NCI-H2227 (cell line): Measurements from ENCODE around the gene MEP1B.
"Not testable (repeated sequence)": the region's sequence is repeated elsewhere in the genome, so short reads cannot be mapped to it uniquely, and the experiment has no call there.

Source experiments
- DNase-seq: peaks from one replicate; lab custom pipeline; 2025; ENCODE audit not compliant: unreplicated experiment; lab: John Stamatoyannopoulos, UW

Gene MEP1B

GRCh38 chr18:32189790-32190189, at the start of gene MEP1B:
Gene MEP1B (plus strand): TSS chr18:32190039. CDS start chr18:32190071, 32 bp downstream.
- no peak for DNase-seq

GRCh38 chr18:32148185-32148870, 41.5 kb upstream of the MEP1B start:
- DNase-seq = no peak

- DNase-seq = no peak
These were observed 37.0 kb upstream of the MEP1B start for GRCh38 chr18:32152705-32153448.

GRCh38 chr18:32156855-32157254, 33.0 kb upstream of the MEP1B start:
- no peak for DNase-seq

GRCh38 chr18:32157580-32157979, 32.3 kb upstream of the MEP1B start:
- no peak for DNase-seq

- DNase-seq = peak; percentile 94
These were observed 31.7 kb upstream of the MEP1B start for GRCh38 chr18:32158108-32158624.

DNA sequence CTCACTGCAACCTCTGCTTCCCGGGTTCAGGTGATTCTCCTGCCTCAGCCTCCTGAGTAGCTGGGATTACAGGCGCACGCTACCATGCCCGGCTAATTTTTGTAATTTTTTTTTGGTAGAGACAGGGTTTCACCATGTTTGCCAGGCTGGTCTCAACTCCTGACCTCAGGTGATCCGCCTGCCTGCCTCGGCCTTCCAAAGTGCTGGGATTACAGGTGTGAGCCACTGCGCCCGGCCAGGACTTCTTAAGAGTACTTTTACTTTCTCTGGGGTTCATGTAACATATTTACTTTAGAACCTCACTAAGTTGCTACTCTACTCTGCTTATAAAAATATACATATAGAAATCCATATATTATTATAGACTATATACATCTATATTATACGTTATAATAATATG, 31.2 kb upstream of the MEP1B start:
- not testable (repeated sequence) for DNase-seq

DNA sequence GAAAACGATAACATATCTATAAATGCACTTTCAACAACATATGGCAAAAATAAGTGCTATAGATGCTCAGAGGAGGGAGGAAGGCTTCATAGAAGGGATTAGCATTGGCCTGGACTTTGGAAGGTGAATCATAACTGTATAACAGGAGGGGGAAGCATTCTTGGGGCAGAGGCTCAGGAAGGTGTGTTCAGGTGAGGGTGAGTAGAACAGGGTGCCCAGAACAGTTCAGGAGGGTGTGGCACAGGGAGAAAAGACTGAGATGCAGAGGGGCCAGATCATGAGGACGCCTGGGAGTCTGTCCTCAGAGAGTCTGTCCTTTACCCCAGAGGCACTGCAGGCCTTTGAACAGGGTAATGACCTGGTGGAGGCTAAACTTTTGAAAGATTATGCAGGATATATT, 29.3 kb upstream of the MEP1B start:
- no peak for DNase-seq

- no peak for DNase-seq
These were observed 21.7 kb upstream of the MEP1B start for GRCh38 chr18:32167980-32168730.

- no peak for DNase-seq
These were observed 16.2 kb upstream of the MEP1B start for GRCh38 chr18:32173654-32174053.

DNA sequence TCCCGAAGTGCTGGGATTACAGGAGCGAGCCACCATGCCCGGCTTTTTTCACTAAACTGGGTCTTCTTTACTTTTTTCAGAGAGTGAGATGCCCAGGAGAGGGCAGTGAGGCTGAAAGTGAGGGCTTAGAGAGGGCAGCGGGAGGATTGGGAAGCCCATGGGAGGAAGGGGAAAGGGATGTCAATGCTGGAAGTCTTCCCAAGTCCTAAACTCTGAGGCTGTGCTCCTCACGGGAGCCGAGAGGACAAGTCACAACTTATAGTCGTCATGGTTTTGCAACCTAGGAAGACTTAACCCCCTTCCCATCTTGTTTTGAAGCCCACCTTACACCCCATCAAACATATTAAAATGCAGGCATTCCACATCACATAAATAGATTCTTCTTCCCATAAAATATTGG, 15.1 kb upstream of the MEP1B start:
- DNase-seq = no peak

DNA sequence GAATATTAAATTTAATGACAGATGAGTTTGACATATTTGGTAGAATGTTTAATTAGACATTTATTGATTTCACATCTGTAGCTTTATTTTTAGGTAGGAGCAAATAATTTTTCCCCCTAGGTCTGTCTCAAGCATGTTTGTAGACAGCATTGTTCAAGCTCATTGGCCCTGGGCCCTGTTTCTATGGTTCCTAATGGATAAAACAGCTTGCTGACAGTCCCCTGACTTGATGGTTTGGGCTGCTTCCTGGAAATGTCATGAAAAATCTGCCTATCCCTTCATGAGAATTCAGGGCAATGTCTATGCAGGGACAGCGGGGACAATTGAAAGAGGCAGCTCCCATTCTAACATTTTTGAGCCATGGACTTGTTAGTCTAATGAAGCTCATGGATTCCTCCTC, 14.6 kb upstream of the MEP1B start:
- DNase-seq = no peak

GRCh38 chr18:32176745-32177144, 13.1 kb upstream of the MEP1B start:
- not testable (repeated sequence) for DNase-seq

DNA sequence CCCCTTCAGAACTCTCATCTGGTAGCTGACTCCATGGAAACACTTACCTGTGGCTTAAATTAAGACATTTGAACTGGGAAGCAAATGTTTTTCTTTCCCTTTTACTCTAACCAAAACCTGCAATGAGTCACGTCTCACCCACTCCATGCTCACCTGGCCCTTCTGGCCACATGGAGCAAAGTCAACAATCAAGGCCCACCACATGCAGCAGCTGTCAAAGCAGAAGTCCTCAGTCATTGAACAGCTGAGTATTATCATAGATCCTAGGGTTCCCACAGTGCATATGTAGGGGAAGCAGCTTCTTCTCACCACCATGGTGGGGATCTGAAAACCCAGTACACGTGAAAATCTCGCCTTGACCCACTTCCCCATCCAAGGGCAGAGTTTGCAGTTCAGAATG, 12.3 kb upstream of the MEP1B start:
- no peak for DNase-seq

GRCh38 chr18:32183503-32183902, 6.3 kb upstream of the MEP1B start:
- no peak for DNase-seq

DNA sequence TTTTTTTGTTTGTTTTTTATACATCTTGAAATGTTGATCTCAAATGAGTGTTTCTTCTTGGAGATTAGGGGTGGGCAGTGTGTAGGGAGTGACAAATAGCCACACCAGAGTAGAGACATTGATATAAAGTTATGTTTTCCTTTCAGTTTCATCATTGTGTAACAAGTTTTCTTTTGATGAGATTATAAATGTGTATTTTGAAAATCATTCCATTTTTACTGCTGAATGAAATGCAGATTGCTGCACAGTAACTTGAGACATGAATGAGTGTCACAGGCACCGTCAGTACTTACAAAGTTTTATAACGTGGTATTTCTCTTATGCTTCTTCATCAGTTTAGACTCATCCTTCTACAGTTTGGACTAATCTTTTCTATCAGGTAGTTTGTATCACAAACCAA, 370 bp downstream of the MEP1B start:
- no peak for DNase-seq

DNA sequence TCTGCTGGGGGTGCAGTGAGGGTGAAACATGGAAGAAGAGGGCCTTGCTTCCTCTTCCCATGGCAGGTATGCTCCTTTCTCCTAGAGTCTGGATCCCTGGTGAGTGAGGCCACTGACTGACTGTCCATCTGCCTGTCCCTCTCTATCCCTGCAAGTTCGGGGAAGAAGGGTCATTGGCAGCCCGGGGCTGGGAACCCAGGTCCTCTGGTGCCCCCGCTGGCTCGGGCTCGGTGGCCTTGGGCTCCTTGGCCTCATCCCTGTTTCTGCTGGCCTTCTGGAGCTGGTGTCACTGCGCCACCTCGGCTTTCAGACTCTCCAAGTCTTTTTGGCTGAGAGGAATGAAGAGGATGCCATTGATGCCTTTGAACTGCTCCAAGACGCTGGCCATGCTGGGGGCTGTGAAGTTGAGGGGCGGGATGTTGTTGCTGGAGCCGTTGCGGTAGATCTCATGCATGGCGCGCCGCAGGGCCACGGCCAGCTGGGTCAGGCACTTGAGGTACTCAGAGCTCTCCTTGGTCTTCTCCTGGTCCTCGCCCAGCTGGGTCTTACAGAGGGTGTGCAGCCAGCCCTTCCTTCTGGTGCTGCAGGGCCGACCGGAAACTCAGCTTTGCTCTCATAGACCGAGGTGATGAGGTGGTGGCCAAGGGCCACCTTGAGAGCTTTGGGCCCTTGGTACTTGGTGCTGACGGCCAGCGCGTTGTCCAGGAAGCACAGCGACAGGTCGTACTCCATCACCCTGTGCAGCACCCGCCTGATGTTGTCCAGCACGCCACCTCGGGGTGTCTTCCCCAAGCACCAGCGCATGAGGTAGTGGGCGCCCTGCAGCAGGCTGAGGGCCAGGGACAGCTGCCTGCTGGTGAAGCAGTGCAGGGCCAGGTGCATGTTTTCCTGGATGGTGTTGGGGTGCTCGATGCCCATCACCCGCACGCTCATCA, 6.3 kb downstream of the MEP1B start:
- no peak for DNase-seq

DNA sequence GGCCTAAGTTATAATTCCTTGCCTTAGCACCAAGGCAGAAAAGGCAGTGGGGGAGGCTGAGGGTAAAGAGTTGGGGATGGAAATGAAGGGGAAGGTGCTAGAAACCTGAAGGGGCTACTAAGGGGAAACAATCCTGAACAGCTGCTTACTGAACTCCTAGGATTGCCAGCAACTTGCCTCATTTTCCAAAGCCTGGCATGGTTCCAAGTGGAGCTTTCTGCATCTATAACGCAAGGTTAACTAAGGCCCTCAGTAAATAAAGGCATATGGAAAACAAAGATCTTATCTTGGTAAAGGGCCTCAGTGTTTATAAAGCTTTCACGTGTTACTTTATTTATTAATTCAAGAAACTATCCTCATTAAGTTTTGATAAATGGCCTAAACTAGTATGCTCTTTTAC, 10.9 kb downstream of the MEP1B start:
- no peak for DNase-seq

DNA sequence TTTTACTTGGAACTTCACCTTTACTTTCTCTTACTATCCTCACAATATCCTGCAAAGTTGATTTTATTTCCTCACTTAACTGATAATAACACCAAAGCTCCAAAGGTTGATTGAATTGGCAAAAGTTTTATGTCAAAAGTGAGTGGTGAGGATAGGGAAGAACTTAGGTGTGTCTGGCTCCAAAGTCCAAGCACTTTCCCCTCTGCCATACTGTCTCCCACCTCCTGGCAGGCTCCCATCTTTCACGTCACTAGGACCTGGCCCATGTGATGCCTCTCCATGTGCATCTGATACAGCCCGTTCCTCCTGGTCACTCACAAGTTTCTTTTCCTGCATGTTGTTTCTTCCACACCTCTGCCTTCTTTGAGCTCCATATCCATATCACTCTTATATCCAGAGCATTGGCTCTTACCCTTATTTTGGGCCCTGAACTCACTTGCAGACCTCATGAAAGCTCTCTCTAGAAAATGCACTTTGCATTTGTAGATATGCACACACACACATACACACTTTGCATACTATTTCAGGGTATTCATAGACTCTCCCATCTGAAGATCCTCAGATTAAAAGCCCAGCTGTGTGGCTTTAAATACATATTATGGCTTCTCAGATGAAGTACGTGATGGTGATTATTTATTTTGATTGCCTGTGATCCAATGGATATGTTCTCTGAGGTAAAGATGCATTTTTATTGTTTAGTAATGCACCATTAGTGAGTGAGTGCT, 12.3 kb downstream of the MEP1B start:
- no peak for DNase-seq

GRCh38 chr18:32208023-32208422, 18.2 kb downstream of the MEP1B start:
- DNase-seq = no peak
